IPS DF 6.9 (cell line): ENCODE data around the gene PSMC3IP.

ENCODE experiments used
- DNase-seq: peaks from one replicate; pipeline ENCODE4 v3.0.0-alpha.2; 2013; ENCODE audit warnings: low read depth, low spot score
- H3K27ac ChIP-seq: one replicate; pipeline ENCODE4 v1.5.1; 2013; ENCODE audit warnings: low read length, control low read depth
- H3K27me3 ChIP-seq: 2 replicates; pipeline ENCODE4 v1.6.1; 2013; ENCODE audit warnings: mild to moderate bottlenecking, low read length; ENCODE audit not compliant: control insufficient read depth, insufficient read depth
- H3K36me3 ChIP-seq: 2 replicates; pipeline ENCODE4 v1.6.1; 2013; ENCODE audit warnings: low read length; ENCODE audit not compliant: control insufficient read depth, insufficient read depth
- H3K4me1 ChIP-seq: 2 replicates; pipeline ENCODE4 v1.6.1; 2013; ENCODE audit warnings: low read length; ENCODE audit not compliant: control insufficient read depth, insufficient read depth
- H3K4me3 ChIP-seq: 2 replicates; pipeline ENCODE4 v1.5.1; 2013; ENCODE audit warnings: mild to moderate bottlenecking, low read length
- H3K9me3 ChIP-seq: 2 replicates; pipeline ENCODE4 v1.6.1; 2013; ENCODE audit warnings: low read length, inconsistent platforms; ENCODE audit not compliant: control insufficient read depth, insufficient read depth
- WGBS: extraction: QIAGEN DNeasy Blood & Tissue Kit; methylation state at CpG from one replicate; pipeline ENCODE4 v1.1.7; 2013; ENCODE audit warnings: mixed read lengths, missing lambda C conversion rate; ENCODE audit not compliant: insufficient read length, insufficient coverage; 5-methylcytosine and 5-hydroxymethylcytosine counted together

The PSMC3IP gene

GRCh38 chr17:42526031-42526444 lies 51.5 kb downstream of the PSMC3IP start:
- no peak overlapping the region for H3K27ac ChIP-seq
- DNase-seq, result no peak
- H3K4me3 ChIP-seq, result no peak overlapping the region
- no peaks in the 10 kb centered on the region for H3K27me3 ChIP-seq
- H3K4me1 ChIP-seq, result no peaks in the 10 kb centered on the region; the same call in 1 of the 2 replicates
- no peaks in the 10 kb centered on the region for H3K9me3 ChIP-seq
- H3K36me3 ChIP-seq, result peaks cover 10% of the 10 kb centered on the region
- no CpG with 5 or more reads among the region's 6 CpGs for WGBS

GRCh38 chr17:42525221-42525620 lies 52.3 kb downstream of the PSMC3IP start:
- DNase-seq, result no peak
- WGBS, result no CpG with 5 or more reads among the region's 2 CpGs
- Histone ChIP-seq H3K4me3 (no peak overlapping the region), H3K27ac (no peak overlapping the region), H3K27me3 (no peaks in the 10 kb centered on the region), H3K4me1 (no peaks in the 10 kb centered on the region; the same call in 1 of the 2 replicates), H3K36me3 (peaks cover 10% of the 10 kb centered on the region), H3K9me3 (no peaks in the 10 kb centered on the region)

GRCh38 chr17:42522798-42523278 lies 54.7 kb downstream of the PSMC3IP start:
- no peaks in the 10 kb centered on the region for H3K27me3 ChIP-seq
- peaks cover 4% of the 10 kb centered on the region for H3K4me1 ChIP-seq
- H3K4me3 ChIP-seq, result no peak overlapping the region
- DNase-seq, result no peak
- H3K27ac ChIP-seq, result no peak overlapping the region
- H3K9me3 ChIP-seq, result no peaks in the 10 kb centered on the region
- H3K36me3 ChIP-seq, result peaks cover 10% of the 10 kb centered on the region
- WGBS, result no CpG with 5 or more reads among the region's 8 CpGs
